Measurements from ENCODE around the gene GNB1L.
A peak's percentile ranks its signal among the peaks of the same experiment; 100 is the strongest.

The GNB1L gene

GRCh38 chr22:19863571-19863970 is 8.9 kb upstream of the GNB1L start:
- Histone ChIP-seq H3K27ac (ENCODE audit: low read depth, low read length) (no peak overlapping the region), H3K4me1 (ENCODE audit: control insufficient read depth in 5 of 5, insufficient read depth in 5 of 5, low read length in 5 of 5) (no peaks in the 10 kb centered on the region), H3K9ac (ENCODE audit: low read length in 5 of 5) (no peak overlapping the region), H3K36me3 (ENCODE audit: control insufficient read depth in 5 of 5, insufficient read depth in 5 of 5, low read length in 5 of 5) (no peaks in the 10 kb centered on the region), H3K4me3 (ENCODE audit: low read depth in 1 of 5, low read length in 5 of 5) (no peak overlapping the region), H3K27me3 (ENCODE audit: control insufficient read depth in 5 of 5, insufficient read depth in 4 of 5, low read length in 5 of 5) (no peaks in the 10 kb centered on the region), H3K9me3 (ENCODE audit: control insufficient read depth in 5 of 5, low read length in 5 of 5) (no peaks in the 10 kb centered on the region)

GRCh38 chr22:19862619-19863246 is 8.1 kb upstream of the GNB1L start:
- no peaks in the 10 kb centered on the region for H3K36me3 ChIP-seq (ENCODE audit: control insufficient read depth in 5 of 5, insufficient read depth in 5 of 5, low read length in 5 of 5)
- no peaks in the 10 kb centered on the region for H3K4me1 ChIP-seq (ENCODE audit: control insufficient read depth in 5 of 5, insufficient read depth in 5 of 5, low read length in 5 of 5)
- no peak overlapping the region for H3K27ac ChIP-seq (ENCODE audit: low read depth, low read length)
- no peaks in the 10 kb centered on the region for H3K27me3 ChIP-seq (ENCODE audit: control insufficient read depth in 5 of 5, insufficient read depth in 4 of 5, low read length in 5 of 5)
- no peak overlapping the region for H3K9ac ChIP-seq (ENCODE audit: low read length in 5 of 5)
- no peaks in the 10 kb centered on the region for H3K9me3 ChIP-seq (ENCODE audit: control insufficient read depth in 5 of 5, low read length in 5 of 5)
- H3K4me3 ChIP-seq (ENCODE audit: low read depth in 1 of 5, low read length in 5 of 5) = no peak overlapping the region

GRCh38 chr22:19859861-19860510 is 5.3 kb upstream of the GNB1L start:
- H3K4me1 ChIP-seq (ENCODE audit: control insufficient read depth in 5 of 5, insufficient read depth in 5 of 5, low read length in 5 of 5) = peaks cover 4 to 13% (median 12%) of the 10 kb centered on the region in 5 donors
- no peak overlapping the region for H3K9ac ChIP-seq (ENCODE audit: low read length in 5 of 5)
- no peaks in the 10 kb centered on the region for H3K9me3 ChIP-seq (ENCODE audit: control insufficient read depth in 5 of 5, low read length in 5 of 5)
- no peaks in the 10 kb centered on the region for H3K27me3 ChIP-seq (ENCODE audit: control insufficient read depth in 5 of 5, insufficient read depth in 4 of 5, low read length in 5 of 5)
- H3K36me3 ChIP-seq (ENCODE audit: control insufficient read depth in 5 of 5, insufficient read depth in 5 of 5, low read length in 5 of 5) = no peaks in the 10 kb centered on the region
- H3K4me3 ChIP-seq (ENCODE audit: low read depth in 1 of 5, low read length in 5 of 5) = no peak overlapping the region
- H3K27ac ChIP-seq (ENCODE audit: low read depth, low read length) = no peak overlapping the region

- H3K4me3 ChIP-seq (ENCODE audit: low read depth in 1 of 5, low read length in 5 of 5) = no peak overlapping the region
- peaks cover 0 to 5% (median 0%) of the 10 kb centered on the region in 5 donors for H3K36me3 ChIP-seq (ENCODE audit: control insufficient read depth in 5 of 5, insufficient read depth in 5 of 5, low read length in 5 of 5)
- peaks cover 6 to 34% (median 33%) of the 10 kb centered on the region in 5 donors for H3K4me1 ChIP-seq (ENCODE audit: control insufficient read depth in 5 of 5, insufficient read depth in 5 of 5, low read length in 5 of 5)
- no peak overlapping the region for H3K9ac ChIP-seq (ENCODE audit: low read length in 5 of 5)
- H3K9me3 ChIP-seq (ENCODE audit: control insufficient read depth in 5 of 5, low read length in 5 of 5) = no peaks in the 10 kb centered on the region
- no peak overlapping the region for H3K27ac ChIP-seq (ENCODE audit: low read depth, low read length)
- no peaks in the 10 kb centered on the region for H3K27me3 ChIP-seq (ENCODE audit: control insufficient read depth in 5 of 5, insufficient read depth in 4 of 5, low read length in 5 of 5)
Observed at GRCh38 chr22:19857382-19857781, 2.7 kb upstream of the GNB1L start.

GRCh38 chr22:19855504-19856409 is 1.1 kb upstream of the GNB1L start:
- peaks cover 0 to 21% (median 15%) of the 10 kb centered on the region in 5 donors for H3K36me3 ChIP-seq (ENCODE audit: control insufficient read depth in 5 of 5, insufficient read depth in 5 of 5, low read length in 5 of 5)
- H3K9me3 ChIP-seq (ENCODE audit: control insufficient read depth in 5 of 5, low read length in 5 of 5) = no peaks in the 10 kb centered on the region
- peak overlapping the region; percentile 3 to 89 (median 87) for H3K9ac ChIP-seq (ENCODE audit: low read length in 5 of 5)
- H3K27ac ChIP-seq (ENCODE audit: low read depth, low read length) = peak overlapping the region; percentile 87
- peaks cover 6 to 36% (median 33%) of the 10 kb centered on the region in 5 donors for H3K4me1 ChIP-seq (ENCODE audit: control insufficient read depth in 5 of 5, insufficient read depth in 5 of 5, low read length in 5 of 5)
- no peaks in the 10 kb centered on the region for H3K27me3 ChIP-seq (ENCODE audit: control insufficient read depth in 5 of 5, insufficient read depth in 4 of 5, low read length in 5 of 5)
- H3K4me3 ChIP-seq (ENCODE audit: low read depth in 1 of 5, low read length in 5 of 5) = peak overlapping the region; percentile 39 to 98 (median 86)

- Histone ChIP-seq H3K4me1 (ENCODE audit: control insufficient read depth in 5 of 5, insufficient read depth in 5 of 5, low read length in 5 of 5) (peaks cover 6 to 36% (median 33%) of the 10 kb centered on the region in 5 donors), H3K4me3 (ENCODE audit: low read depth in 1 of 5, low read length in 5 of 5) (peak overlapping the region; percentile 77 to 98 (median 95)), H3K9me3 (ENCODE audit: control insufficient read depth in 5 of 5, low read length in 5 of 5) (no peaks in the 10 kb centered on the region), H3K27ac (ENCODE audit: low read depth, low read length) (peak overlapping the region; percentile 60), H3K36me3 (ENCODE audit: control insufficient read depth in 5 of 5, insufficient read depth in 5 of 5, low read length in 5 of 5) (peaks cover 0 to 34% (median 25%) of the 10 kb centered on the region in 5 donors), H3K27me3 (ENCODE audit: control insufficient read depth in 5 of 5, insufficient read depth in 4 of 5, low read length in 5 of 5) (no peaks in the 10 kb centered on the region), H3K9ac (ENCODE audit: low read length in 5 of 5) (peak overlapping the region; percentile 79 to 99 (median 82))
Observed at GRCh38 chr22:19853879-19854777, 546 bp downstream of the GNB1L start.

- Histone ChIP-seq H3K36me3 (ENCODE audit: control insufficient read depth in 5 of 5, insufficient read depth in 5 of 5, low read length in 5 of 5) (peaks cover 0 to 34% (median 25%) of the 10 kb centered on the region in 5 donors), H3K9me3 (ENCODE audit: control insufficient read depth in 5 of 5, low read length in 5 of 5) (no peaks in the 10 kb centered on the region), H3K4me3 (ENCODE audit: low read depth in 1 of 5, low read length in 5 of 5) (peak overlapping the region; percentile 77 to 98 (median 95)), H3K9ac (ENCODE audit: low read length in 5 of 5) (peak overlapping the region; percentile 79 to 99 (median 82)), H3K4me1 (ENCODE audit: control insufficient read depth in 5 of 5, insufficient read depth in 5 of 5, low read length in 5 of 5) (peaks cover 6 to 36% (median 33%) of the 10 kb centered on the region in 5 donors), H3K27me3 (ENCODE audit: control insufficient read depth in 5 of 5, insufficient read depth in 4 of 5, low read length in 5 of 5) (no peaks in the 10 kb centered on the region), H3K27ac (ENCODE audit: low read depth, low read length) (no peak overlapping the region)
Observed at GRCh38 chr22:19853058-19853878, 1.4 kb downstream of the GNB1L start.

- Histone ChIP-seq H3K9me3 (ENCODE audit: control insufficient read depth in 5 of 5, low read length in 5 of 5) (no peaks in the 10 kb centered on the region), H3K9ac (ENCODE audit: low read length in 5 of 5) (peak overlapping the region in 2 of 5 donors; percentile 11 to 99), H3K27me3 (ENCODE audit: control insufficient read depth in 5 of 5, insufficient read depth in 4 of 5, low read length in 5 of 5) (no peaks in the 10 kb centered on the region), H3K36me3 (ENCODE audit: control insufficient read depth in 5 of 5, insufficient read depth in 5 of 5, low read length in 5 of 5) (peaks cover 0 to 34% (median 25%) of the 10 kb centered on the region in 5 donors), H3K27ac (ENCODE audit: low read depth, low read length) (no peak overlapping the region), H3K4me3 (ENCODE audit: low read depth in 1 of 5, low read length in 5 of 5) (peak overlapping the region in 1 of 5 donors; percentile 0), H3K4me1 (ENCODE audit: control insufficient read depth in 5 of 5, insufficient read depth in 5 of 5, low read length in 5 of 5) (peaks cover 6 to 36% (median 33%) of the 10 kb centered on the region in 5 donors)
Observed at GRCh38 chr22:19852177-19852781, 2.4 kb downstream of the GNB1L start.

Measured in subcutaneous abdominal adipose tissue (tissue), 5 donors.